Activated T-cell treated with anti-CD3 and anti-CD28 coated beads for 24 hours (primary cell): Measurements from ENCODE around the gene BEAN1.
"Not testable (repeated sequence)": the region's sequence is repeated elsewhere in the genome, so short reads cannot be mapped to it uniquely, and the experiment has no call there.

ENCODE experiments used
- DNase-seq: peaks from one replicate; pipeline ENCODE4 v3.0.0-alpha.2; 2020; ENCODE audit warnings: low read depth

Gene BEAN1

GRCh38 chr16:66486199-66486772 lies 59.2 kb downstream of the BEAN1 start:
- no peak for DNase-seq

- no peak for DNase-seq
Measured at GRCh38 chr16:66486773-66487579, 59.9 kb downstream of the BEAN1 start.

GRCh38 chr16:66487580-66488275 lies 60.6 kb downstream of the BEAN1 start:
- no peak for DNase-seq

DNA sequence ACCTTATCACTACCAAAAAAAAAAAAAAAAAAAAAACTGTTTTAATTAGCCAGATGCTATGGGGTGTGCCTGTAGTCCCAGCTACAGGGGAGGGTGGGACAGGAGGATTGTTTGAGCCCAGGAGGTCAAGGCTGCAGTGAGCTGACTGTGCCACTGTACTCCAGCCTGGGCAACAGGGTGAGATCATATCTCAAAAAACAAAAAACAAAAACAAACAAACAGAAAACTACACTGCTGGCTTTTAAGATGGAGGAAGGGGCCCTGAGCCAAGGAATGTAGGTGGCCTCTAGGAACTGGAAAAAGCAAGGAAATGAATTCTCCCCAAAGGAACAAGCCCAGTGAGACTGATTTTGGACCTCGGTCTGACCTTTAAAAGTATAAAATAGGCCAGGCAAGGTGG lies 61.4 kb downstream of the BEAN1 start:
- DNase-seq: no peak

DNA sequence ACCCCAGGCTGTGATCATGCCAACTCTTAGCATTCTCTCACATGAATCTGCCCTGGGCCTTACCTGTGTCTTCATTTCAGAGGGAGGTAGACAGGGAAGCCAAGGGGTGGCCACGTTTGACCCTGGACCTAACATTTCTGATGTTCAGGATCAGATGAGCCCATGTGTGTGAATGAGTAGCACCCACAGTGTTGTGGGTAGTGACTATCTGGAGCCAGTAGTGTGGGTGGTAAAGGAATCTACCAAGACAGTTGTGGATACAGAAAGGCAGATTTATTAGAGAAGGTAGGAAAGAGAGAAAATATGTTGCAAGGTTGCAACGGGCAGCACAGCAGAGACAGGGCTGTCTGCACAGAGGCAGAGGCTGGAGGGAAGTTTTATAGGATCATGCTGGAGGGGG lies 62.3 kb downstream of the BEAN1 start:
- no peak for DNase-seq

DNA sequence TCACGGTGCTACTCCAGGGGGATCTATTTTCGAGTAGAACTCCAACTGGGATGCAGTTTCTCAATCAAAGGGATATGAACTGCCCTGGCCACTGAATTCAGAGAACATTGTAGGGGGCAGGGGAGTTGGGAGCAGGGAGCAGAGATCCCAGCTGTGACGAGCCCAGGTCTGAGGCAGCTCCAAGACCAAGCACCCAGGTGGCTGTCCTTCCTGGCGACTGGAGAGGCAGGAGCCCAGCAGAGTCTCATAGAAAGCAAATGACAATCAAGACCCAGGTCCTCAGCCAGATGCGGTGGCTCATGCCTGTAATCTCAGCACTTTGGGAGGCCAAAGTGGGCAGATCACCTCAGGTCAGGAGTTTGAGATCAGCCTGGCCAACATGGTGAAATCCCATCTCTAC lies 62.7 kb downstream of the BEAN1 start:
- DNase-seq: no peak

DNA sequence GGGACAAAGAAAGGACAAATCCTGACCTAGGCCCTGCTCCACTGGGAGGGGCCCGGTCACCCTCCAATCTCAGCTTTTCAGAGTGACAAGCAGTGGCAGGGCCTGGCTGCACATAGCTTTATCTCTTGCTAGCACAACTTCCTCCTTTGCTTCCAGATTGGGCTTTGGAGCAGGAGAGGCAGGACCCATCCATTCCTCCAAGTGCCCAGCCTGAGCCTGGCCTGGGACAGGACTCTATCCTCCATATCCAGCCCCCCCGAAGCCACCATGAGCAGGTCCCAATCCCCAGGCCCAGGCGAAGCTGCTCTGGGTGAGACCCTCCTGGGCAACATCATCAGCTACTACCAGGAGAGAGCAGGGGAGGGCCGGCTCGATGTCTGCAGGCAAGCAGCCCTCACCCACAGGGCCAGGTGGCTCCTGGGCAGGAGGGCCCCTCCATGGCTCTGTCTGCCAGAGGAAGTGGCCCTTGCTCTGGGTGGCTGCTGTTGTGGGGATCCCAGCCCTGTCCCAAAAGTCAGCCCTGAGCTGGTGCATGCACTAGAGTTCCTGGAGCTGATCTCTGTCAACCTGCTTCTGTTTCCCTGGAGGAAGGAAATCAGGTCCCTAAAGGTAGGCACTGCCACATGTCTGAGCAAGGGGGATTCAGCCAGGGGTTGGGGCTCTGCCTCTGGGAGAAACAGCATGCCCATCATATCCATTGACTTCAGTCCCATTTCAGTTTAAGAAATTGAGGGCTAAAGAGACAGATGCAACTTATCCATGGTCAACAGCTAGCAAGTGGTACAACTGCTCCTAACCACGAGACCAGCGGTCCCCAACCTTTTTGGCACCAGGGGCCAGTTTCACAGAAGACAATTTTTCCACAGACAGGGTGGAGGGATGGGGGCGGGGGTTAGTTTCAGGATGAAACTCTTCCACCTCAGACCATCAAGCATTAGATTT lies 64.0 kb downstream of the BEAN1 start:
- no peak for DNase-seq

- no peak for DNase-seq
Measured at GRCh38 chr16:66491716-66492064, 64.6 kb downstream of the BEAN1 start.

- no peak for DNase-seq
Measured at GRCh38 chr16:66493490-66494401, 66.7 kb downstream of the BEAN1 start.

GRCh38 chr16:66494916-66495315 lies 67.8 kb downstream of the BEAN1 start:
- DNase-seq: no peak

DNA sequence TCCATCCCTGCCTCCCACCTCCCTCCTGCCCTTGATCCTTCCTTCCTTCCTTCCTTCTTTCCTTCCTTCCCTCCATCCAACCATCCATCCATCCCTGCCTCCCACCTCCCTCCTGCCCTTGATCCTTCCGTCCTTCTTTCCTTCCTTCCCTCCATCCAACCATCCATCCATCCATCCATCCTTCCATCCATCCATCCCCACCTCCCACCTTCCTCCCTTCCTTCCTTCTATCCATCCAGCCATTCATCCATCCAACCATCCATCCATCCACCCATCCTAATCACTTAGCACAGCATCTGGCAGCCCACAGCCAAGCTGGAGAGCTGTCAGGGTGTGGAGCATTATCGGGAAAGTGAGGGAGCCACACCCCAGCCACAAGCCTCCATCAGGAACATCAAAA lies 68.3 kb downstream of the BEAN1 start:
- no peak for DNase-seq

GRCh38 chr16:66496226-66496625 lies 69.1 kb downstream of the BEAN1 start:
- not testable (repeated sequence) for DNase-seq

- DNase-seq: not testable (repeated sequence)
Measured at GRCh38 chr16:66497921-66498320, 70.8 kb downstream of the BEAN1 start.

DNA sequence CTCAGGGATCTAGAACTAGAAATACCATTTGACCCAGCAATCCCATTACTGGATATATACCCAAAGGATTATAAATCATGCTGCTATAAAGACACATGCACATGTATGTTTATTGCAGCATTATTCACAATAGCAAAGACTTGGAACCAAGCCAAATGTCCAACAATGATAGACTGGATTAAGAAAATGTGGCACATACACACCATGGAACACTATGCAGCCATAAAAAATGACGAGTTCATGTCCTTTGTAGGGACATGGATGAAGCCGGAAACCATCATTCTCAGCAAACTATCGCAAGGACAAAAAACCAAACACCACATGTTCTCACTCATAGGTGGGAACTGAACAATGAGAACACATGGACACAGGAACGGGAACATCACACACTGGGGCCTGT lies 74.5 kb downstream of the BEAN1 start:
- DNase-seq: not testable (repeated sequence)

DNA sequence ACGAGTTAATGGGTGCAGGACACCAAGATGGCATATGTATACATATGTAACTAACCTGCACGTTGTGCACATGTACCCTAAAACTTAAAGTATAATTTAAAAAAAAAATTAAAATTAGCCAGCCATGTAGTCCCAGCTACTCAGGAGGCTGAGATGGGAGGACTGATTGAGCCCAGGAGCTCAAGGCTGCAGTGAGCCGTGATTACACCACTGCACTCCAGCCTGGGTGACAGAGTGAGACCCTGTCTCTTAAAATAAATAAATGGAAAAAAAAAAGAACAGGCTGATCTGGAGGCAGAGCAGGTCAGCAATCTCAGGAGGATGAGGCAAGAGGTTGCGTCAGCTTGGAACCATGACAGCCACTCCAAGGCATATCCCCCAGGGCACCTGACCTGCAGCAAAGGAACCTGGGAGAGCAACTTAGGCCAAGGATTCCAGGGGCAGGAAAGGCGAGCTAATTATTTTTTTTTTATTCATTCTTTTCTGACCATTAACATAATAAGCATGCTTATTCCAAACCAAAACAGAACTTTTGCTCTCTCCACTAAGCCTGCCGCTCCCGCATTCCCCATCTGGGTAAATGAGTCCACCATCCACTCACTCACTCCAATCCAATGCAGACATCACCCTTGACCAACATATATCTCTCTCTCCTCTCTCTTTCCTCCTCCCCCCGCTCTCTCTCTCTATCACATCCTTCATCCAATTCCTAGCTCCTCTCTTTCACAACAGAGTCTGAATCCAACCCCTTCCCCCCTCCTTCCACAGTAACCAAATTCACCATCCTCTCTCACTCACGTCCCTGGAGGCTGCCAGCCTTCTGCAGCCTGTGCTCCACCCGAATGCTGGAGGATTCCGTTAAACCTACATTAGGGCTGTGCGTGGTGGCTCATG lies 75.2 kb downstream of the BEAN1 start:
- DNase-seq: no peak

- DNase-seq: no peak
Measured at GRCh38 chr16:66503030-66503429, 75.9 kb downstream of the BEAN1 start.

GRCh38 chr16:66503612-66504011 lies 76.5 kb downstream of the BEAN1 start:
- no peak for DNase-seq

DNA sequence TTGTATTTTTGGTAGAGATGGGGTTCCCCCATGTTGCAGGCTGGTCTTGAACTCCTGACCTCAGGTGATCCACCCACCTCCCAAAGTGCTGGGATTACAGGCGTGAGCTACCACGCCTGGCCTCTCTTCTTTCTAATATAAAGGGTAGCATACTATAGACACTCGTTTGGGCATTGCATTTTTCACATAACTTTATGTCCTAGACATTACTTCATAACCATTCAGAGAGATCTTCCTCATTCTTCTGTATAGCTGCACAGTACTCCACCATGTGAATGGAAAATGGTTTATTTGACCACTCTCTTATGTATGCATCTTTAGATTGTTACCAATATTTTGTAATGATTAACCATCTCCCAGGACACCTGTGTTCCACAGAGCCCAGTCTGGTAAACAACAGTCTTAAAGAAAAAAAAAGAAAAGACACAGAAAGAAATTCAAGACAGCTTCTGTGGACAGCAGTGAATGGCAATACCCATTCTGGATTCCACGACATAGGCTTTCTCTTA lies 80.7 kb downstream of the BEAN1 start:
- DNase-seq: no peak

- DNase-seq: no peak
Measured at GRCh38 chr16:66508248-66508913, 81.3 kb downstream of the BEAN1 start.
